ENCODE data around the gene SIRPA. TPM values are rescaled to one million over a fixed set of nuclear protein-coding genes. Genes with fewer than 3 reads are reported as not detected.

The SIRPA gene
- total RNA-seq, 1 experiment from 2014 or later: 6.0 TPM

GRCh38 chr20:1959156-1959555 lies 63.9 kb downstream of the SIRPA start:
- no peak overlapping the region for H4K8ac ChIP-seq (replicated peaks; ENCODE audit: insufficient read length, low read depth, low read length)
- no peak overlapping the region for H4K5ac ChIP-seq (ENCODE audit: insufficient read length, low read depth, low read length)
- DNase-seq: no peak
- H3K56ac ChIP-seq (ENCODE audit: insufficient read length, low read depth, low read length): no peak overlapping the region
- H2AFZ ChIP-seq (ENCODE audit: low read length): no peak overlapping the region
- H3K27me3 ChIP-seq (ENCODE audit: insufficient read depth, low read length): no peaks in the 10 kb centered on the region
- no peak overlapping the region for H3T11ph ChIP-seq (ENCODE audit: low read length)
- H2BK15ac ChIP-seq (ENCODE audit: low read depth, low read length): no peak overlapping the region
- no peaks in the 10 kb centered on the region for H3K79me1 ChIP-seq (ENCODE audit: insufficient read depth, low read depth, low read length, poor library complexity, severe bottlenecking)
- no peak overlapping the region for H2BK120ac ChIP-seq (ENCODE audit: low read depth, low read length, poor library complexity, severe bottlenecking)
- no peak overlapping the region for H4K91ac ChIP-seq (ENCODE audit: insufficient read length, low read depth, low read length)
- no peaks in the 10 kb centered on the region for H4K20me1 ChIP-seq (ENCODE audit: control insufficient read depth, insufficient read depth, insufficient read length)
- no peaks in the 10 kb centered on the region for H3K79me2 ChIP-seq (ENCODE audit: insufficient read depth, low read length)
- no peaks in the 10 kb centered on the region; the same call in 1 of the 2 replicates for H3K4me1 ChIP-seq (ENCODE audit: insufficient read depth, low read length)
- H3K4me2 ChIP-seq (ENCODE audit: insufficient read depth, insufficient read length, low read length): no peak overlapping the region
- Mint-ChIP-seq H3K36me3 (ENCODE audit: insufficient read depth in 1 of 3, low read depth in 3 of 3) (no peaks in the 10 kb centered on the region), H3K27me3 (ENCODE audit: low read depth) (peaks cover 19% of the 10 kb centered on the region), H3K9me3 (peaks cover 0 to 2% of the 10 kb centered on the region in 2 experiments; a peak in 2 of 5 replicates), H3K4me1 (peaks cover 46 to 48% of the 10 kb centered on the region in 2 experiments), H3K4me3 (no peak overlapping the region), H3K27ac (no peak overlapping the region)
- no peak for TF ChIP-seq CTCF (conservative IDR thresholded peaks at IDR 0.05)
- H3K9me3 ChIP-seq (ENCODE audit: control insufficient read depth, low read depth, low read length): no peaks in the 10 kb centered on the region
- H2BK12ac ChIP-seq (ENCODE audit: insufficient read length, low read depth, low read length): no peak overlapping the region
- no peak overlapping the region for H3K27ac ChIP-seq (ENCODE audit: insufficient read length, low read depth, low read length)
- WGBS (ENCODE audit: extremely low coverage, insufficient read length, low lambda C conversion rate): no CpG with 5 or more reads among the region's 2 CpGs
- H3K9ac ChIP-seq (ENCODE audit: extremely low read depth, insufficient read length, low read length): no peak overlapping the region
- H3K18ac ChIP-seq (ENCODE audit: insufficient read length, low read depth, low read length): no peak overlapping the region
- H2AK5ac ChIP-seq (ENCODE audit: insufficient read length, low read length): no peak overlapping the region
- no peak overlapping the region for H3K4ac ChIP-seq (ENCODE audit: low read depth, low read length)
- no peak overlapping the region for H2BK5ac ChIP-seq (ENCODE audit: insufficient read length, low read length)
- no peak overlapping the region for H3K23ac ChIP-seq (ENCODE audit: insufficient read length, low read depth, low read length)
- no peaks in the 10 kb centered on the region for H3K23me2 ChIP-seq (ENCODE audit: insufficient read length, low read depth, low read length, poor library complexity, severe bottlenecking)
- no peak overlapping the region for H2BK20ac ChIP-seq (ENCODE audit: low read depth, low read length, poor library complexity, severe bottlenecking)
- H3K14ac ChIP-seq (ENCODE audit: insufficient read depth, low read length): no peak overlapping the region

Measured in H9 (cell line).